Measurements from ENCODE around the gene MBNL1.
"Not testable (repeated sequence)": the region's sequence is repeated elsewhere in the genome, so short reads cannot be mapped to it uniquely, and the experiment has no call there.

Gene MBNL1

DNA sequence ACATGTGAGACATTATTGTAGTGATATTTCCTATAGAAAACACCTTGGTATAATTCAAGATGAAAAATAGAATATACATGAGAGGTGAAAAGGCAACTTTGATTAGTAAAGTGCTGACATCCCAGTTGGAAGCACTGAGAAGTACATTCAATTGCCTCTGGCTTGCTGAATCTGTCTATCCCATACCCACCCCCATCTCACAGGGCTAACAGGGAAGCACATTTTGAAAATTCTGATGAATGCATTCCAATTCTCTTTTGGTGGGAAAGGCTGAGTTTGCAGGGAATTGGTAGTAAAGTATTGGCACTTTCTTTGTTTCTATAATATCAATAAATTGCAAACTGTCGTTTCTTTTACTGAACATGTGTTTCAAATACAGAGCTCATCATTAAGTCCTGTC lies 122.9 kb downstream of the MBNL1 start:
- Histone ChIP-seq H3K27ac (ENCODE audit: low read depth, low read length) (no peak overlapping the region), H3K9ac (ENCODE audit: low read depth in 1 of 2, low read length in 2 of 2) (no peak overlapping the region), H3K4me3 (ENCODE audit: low read depth in 1 of 2, low read length in 2 of 2) (no peak overlapping the region), H3K9me3 (ENCODE audit: control insufficient read depth in 1 of 2, low read length in 2 of 2) (no peaks in the 10 kb centered on the region), H3K27me3 (ENCODE audit: control insufficient read depth in 1 of 2, insufficient read depth in 2 of 2, low read length in 2 of 2) (no peaks in the 10 kb centered on the region), H3K4me1 (ENCODE audit: control insufficient read depth in 1 of 2, insufficient read depth in 2 of 2, low read length in 2 of 2) (peaks cover 2 to 13% of the 10 kb centered on the region in 2 donors), H3K36me3 (ENCODE audit: control insufficient read depth in 1 of 2, insufficient read depth in 2 of 2, low read length in 2 of 2) (peaks cover 3 to 4% of the 10 kb centered on the region in 2 donors)

DNA sequence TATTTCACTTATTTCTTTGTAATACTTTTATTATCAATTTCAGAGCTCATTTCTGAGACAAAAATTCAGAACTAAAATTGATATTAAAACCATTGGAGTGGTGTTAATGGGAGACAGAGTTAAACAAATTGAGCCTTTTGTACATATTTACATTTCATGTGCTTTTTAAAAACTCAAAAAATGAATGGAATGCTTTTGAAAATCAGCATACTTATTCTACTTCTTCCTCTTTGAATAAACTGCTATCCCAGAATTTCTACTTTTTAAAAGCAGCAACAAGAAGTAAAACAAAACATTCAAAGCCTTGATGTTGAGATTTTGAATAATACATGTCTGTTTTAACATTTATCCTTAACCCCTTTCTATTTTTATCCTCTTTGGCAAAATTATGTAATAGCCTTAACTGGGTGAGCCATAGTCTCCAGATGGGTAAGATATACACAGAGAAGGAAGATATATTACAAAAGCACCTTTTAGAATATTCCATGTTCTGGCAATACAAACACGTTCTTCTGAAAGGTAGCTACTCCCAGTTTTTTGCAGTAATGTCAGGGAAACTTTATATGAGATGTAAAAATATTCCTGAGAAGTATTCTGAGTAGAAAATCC lies 123.6 kb downstream of the MBNL1 start:
- Histone ChIP-seq H3K36me3 (ENCODE audit: control insufficient read depth in 1 of 2, insufficient read depth in 2 of 2, low read length in 2 of 2) (peaks cover 5 to 9% of the 10 kb centered on the region in 2 donors), H3K4me3 (ENCODE audit: low read depth in 1 of 2, low read length in 2 of 2) (no peak overlapping the region), H3K9me3 (ENCODE audit: control insufficient read depth in 1 of 2, low read length in 2 of 2) (no peaks in the 10 kb centered on the region), H3K27me3 (ENCODE audit: control insufficient read depth in 1 of 2, insufficient read depth in 2 of 2, low read length in 2 of 2) (no peaks in the 10 kb centered on the region), H3K27ac (ENCODE audit: low read depth, low read length) (no peak overlapping the region), H3K4me1 (ENCODE audit: control insufficient read depth in 1 of 2, insufficient read depth in 2 of 2, low read length in 2 of 2) (peaks cover 0 to 10% of the 10 kb centered on the region in 2 donors), H3K9ac (ENCODE audit: low read depth in 1 of 2, low read length in 2 of 2) (no peak overlapping the region)

DNA sequence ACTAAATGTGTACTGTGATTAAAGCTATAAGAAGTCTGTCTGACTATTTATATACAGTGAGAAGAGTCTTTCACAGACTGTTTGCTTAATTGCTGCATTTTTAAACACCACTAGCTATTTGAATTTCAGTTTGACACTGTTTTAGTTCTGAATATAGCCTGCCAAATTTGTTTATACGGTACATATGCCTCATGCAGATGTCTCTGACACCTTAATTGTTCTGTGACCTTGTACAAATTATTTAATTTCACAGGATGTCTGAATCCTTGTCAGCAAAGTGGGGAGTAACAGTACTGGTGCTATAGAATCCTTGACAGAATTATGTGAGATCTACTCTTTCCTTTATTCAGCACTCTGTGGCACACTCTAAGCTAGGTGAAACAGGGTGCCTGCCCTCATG lies 125.5 kb downstream of the MBNL1 start:
- H3K9ac ChIP-seq (ENCODE audit: low read depth in 1 of 2, low read length in 2 of 2), result no peak overlapping the region
- no peaks in the 10 kb centered on the region for H3K9me3 ChIP-seq (ENCODE audit: control insufficient read depth in 1 of 2, low read length in 2 of 2)
- H3K4me1 ChIP-seq (ENCODE audit: control insufficient read depth in 1 of 2, insufficient read depth in 2 of 2, low read length in 2 of 2), result peaks cover 6% of the 10 kb centered on the region in 2 donors
- H3K4me3 ChIP-seq (ENCODE audit: low read depth in 1 of 2, low read length in 2 of 2), result no peak overlapping the region
- peaks cover 5 to 9% of the 10 kb centered on the region in 2 donors for H3K36me3 ChIP-seq (ENCODE audit: control insufficient read depth in 1 of 2, insufficient read depth in 2 of 2, low read length in 2 of 2)
- H3K27me3 ChIP-seq (ENCODE audit: control insufficient read depth in 1 of 2, insufficient read depth in 2 of 2, low read length in 2 of 2), result no peaks in the 10 kb centered on the region
- H3K27ac ChIP-seq (ENCODE audit: low read depth, low read length), result no peak overlapping the region

DNA sequence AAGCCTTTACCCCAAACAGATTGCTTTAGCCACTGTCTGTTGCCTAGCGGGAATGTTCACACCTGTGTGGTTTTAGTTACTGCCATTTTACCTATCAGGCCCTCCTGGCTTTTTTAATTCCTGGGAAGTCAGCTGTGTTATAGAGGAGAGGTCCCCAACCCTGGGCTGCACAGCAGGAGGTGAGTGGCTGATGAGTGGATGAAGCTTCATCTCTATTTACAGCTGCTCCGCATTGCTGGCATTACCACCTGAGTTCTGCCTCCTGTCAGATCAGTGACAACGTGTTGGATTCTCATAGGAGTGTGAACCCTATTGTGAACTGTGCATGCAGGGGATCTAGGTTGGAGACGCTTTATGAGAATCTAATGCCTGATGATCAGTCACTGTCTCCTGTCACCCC lies 127.0 kb downstream of the MBNL1 start:
- Histone ChIP-seq H3K4me3 (ENCODE audit: low read depth in 1 of 2, low read length in 2 of 2) (no peak overlapping the region), H3K36me3 (ENCODE audit: control insufficient read depth in 1 of 2, insufficient read depth in 2 of 2, low read length in 2 of 2) (peaks cover 5 to 9% of the 10 kb centered on the region in 2 donors), H3K27ac (ENCODE audit: low read depth, low read length) (no peak overlapping the region), H3K27me3 (ENCODE audit: control insufficient read depth in 1 of 2, insufficient read depth in 2 of 2, low read length in 2 of 2) (no peaks in the 10 kb centered on the region), H3K9me3 (ENCODE audit: control insufficient read depth in 1 of 2, low read length in 2 of 2) (no peaks in the 10 kb centered on the region), H3K9ac (ENCODE audit: low read depth in 1 of 2, low read length in 2 of 2) (no peak overlapping the region), H3K4me1 (ENCODE audit: control insufficient read depth in 1 of 2, insufficient read depth in 2 of 2, low read length in 2 of 2) (peaks cover 10 to 13% of the 10 kb centered on the region in 2 donors)

DNA sequence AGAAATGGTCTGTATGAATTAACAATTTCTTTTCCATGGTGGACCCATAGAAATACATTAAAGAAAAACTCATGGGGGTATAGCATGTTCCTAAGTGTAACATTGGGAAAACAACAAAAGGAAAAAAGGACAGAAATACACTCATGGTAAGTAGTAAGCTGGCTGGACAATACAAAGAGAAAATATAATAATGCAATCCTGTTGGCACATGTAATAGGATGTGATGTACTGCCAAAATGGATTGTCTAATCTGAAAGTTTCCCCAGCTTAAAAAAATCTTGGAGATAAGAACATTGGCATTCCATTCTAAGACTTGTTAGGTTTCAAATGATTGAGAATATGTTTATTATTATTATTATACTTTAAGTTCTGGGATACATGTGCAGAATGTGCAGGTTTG lies 128.1 kb downstream of the MBNL1 start:
- peaks cover 5 to 9% of the 10 kb centered on the region in 2 donors for H3K36me3 ChIP-seq (ENCODE audit: control insufficient read depth in 1 of 2, insufficient read depth in 2 of 2, low read length in 2 of 2)
- H3K27me3 ChIP-seq (ENCODE audit: control insufficient read depth in 1 of 2, insufficient read depth in 2 of 2, low read length in 2 of 2), result no peaks in the 10 kb centered on the region
- H3K9me3 ChIP-seq (ENCODE audit: control insufficient read depth in 1 of 2, low read length in 2 of 2), result no peaks in the 10 kb centered on the region
- no peak overlapping the region for H3K9ac ChIP-seq (ENCODE audit: low read depth in 1 of 2, low read length in 2 of 2)
- no peak overlapping the region for H3K27ac ChIP-seq (ENCODE audit: low read depth, low read length)
- H3K4me3 ChIP-seq (ENCODE audit: low read depth in 1 of 2, low read length in 2 of 2), result no peak overlapping the region
- peaks cover 10 to 21% of the 10 kb centered on the region in 2 donors for H3K4me1 ChIP-seq (ENCODE audit: control insufficient read depth in 1 of 2, insufficient read depth in 2 of 2, low read length in 2 of 2)

DNA sequence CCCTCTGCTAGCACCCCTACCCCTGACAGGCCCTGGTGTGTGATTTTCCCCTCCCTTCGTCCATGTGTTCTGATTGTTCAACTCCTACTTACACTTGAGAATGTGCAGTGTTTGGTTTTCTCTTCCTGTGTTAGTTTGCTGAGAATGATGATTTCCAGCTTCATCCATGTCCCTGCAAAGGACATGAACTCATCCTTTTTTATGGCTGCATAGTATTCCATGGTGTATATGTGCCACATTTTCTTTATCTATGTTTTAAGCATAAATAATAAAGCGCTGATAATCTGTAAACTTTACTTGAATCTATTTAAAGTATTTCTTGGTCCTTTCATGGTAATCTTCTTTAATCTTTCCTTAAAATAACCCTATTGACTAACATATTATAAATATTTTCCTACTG lies 128.6 kb downstream of the MBNL1 start:
- H3K4me1 ChIP-seq (ENCODE audit: control insufficient read depth in 1 of 2, insufficient read depth in 2 of 2, low read length in 2 of 2), result peaks cover 10 to 25% of the 10 kb centered on the region in 2 donors

DNA sequence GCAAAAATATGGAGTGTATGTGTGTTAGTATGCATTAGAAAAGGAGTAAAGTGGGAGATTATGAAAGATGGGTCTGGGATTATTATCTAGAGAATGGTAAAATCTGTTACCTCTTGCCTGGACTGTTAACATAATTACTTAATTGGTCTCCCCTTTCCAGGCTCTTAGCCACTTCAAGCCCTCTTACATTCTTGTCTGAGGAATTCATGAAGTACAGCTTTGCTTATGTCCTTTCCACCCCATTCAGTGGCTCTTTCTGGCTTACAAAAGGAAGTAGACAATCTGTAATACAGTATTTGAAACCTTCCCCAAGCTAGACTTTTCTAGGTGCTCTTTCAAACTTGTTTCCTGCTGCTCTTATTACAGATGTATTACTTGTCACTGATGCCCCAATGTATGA lies 129.8 kb downstream of the MBNL1 start:
- H3K9ac ChIP-seq (ENCODE audit: low read depth in 1 of 2, low read length in 2 of 2), result no peak overlapping the region
- H3K27ac ChIP-seq (ENCODE audit: low read depth, low read length), result no peak overlapping the region
- peaks cover 11 to 31% of the 10 kb centered on the region in 2 donors for H3K4me1 ChIP-seq (ENCODE audit: control insufficient read depth in 1 of 2, insufficient read depth in 2 of 2, low read length in 2 of 2)
- no peaks in the 10 kb centered on the region for H3K9me3 ChIP-seq (ENCODE audit: control insufficient read depth in 1 of 2, low read length in 2 of 2)
- no peaks in the 10 kb centered on the region for H3K27me3 ChIP-seq (ENCODE audit: control insufficient read depth in 1 of 2, insufficient read depth in 2 of 2, low read length in 2 of 2)
- H3K36me3 ChIP-seq (ENCODE audit: control insufficient read depth in 1 of 2, insufficient read depth in 2 of 2, low read length in 2 of 2), result peaks cover 5 to 9% of the 10 kb centered on the region in 2 donors
- no peak overlapping the region for H3K4me3 ChIP-seq (ENCODE audit: low read depth in 1 of 2, low read length in 2 of 2)

More for the DNA sequence above, 128.6 kb downstream of the MBNL1 start:
- not testable (repeated sequence) for H3K9ac ChIP-seq (ENCODE audit: low read depth in 1 of 2, low read length in 2 of 2); H3K27me3 ChIP-seq (ENCODE audit: control insufficient read depth in 1 of 2, insufficient read depth in 2 of 2, low read length in 2 of 2); H3K27ac ChIP-seq (ENCODE audit: low read depth, low read length); H3K4me3 ChIP-seq (ENCODE audit: low read depth in 1 of 2, low read length in 2 of 2); H3K9me3 ChIP-seq (ENCODE audit: control insufficient read depth in 1 of 2, low read length in 2 of 2); H3K36me3 ChIP-seq (ENCODE audit: control insufficient read depth in 1 of 2, insufficient read depth in 2 of 2, low read length in 2 of 2)

DNA sequence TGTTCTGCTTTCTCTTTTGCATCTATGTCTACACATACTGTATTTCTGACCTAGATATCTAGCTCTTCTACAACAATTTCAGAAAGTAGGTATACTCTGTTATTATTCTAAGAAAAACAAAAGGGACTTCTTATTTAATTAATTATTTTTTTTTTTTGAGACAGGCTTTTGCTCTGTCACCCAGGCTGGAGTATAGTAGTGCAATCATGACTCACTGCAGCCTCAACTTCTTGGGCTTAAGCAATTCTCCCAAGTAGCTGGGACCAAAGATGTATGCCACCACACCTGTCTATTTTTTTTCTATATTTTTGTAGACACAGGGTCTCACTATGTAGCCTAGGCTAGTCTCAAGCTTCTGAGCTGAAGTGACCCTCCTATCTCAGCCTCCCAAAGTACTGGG lies 130.6 kb downstream of the MBNL1 start:
- H3K27ac ChIP-seq (ENCODE audit: low read depth, low read length), result no peak overlapping the region
- H3K4me1 ChIP-seq (ENCODE audit: control insufficient read depth in 1 of 2, insufficient read depth in 2 of 2, low read length in 2 of 2), result peaks cover 16 to 34% of the 10 kb centered on the region in 2 donors
- peaks cover 5 to 9% of the 10 kb centered on the region in 2 donors for H3K36me3 ChIP-seq (ENCODE audit: control insufficient read depth in 1 of 2, insufficient read depth in 2 of 2, low read length in 2 of 2)
- H3K9me3 ChIP-seq (ENCODE audit: control insufficient read depth in 1 of 2, low read length in 2 of 2), result no peaks in the 10 kb centered on the region
- H3K27me3 ChIP-seq (ENCODE audit: control insufficient read depth in 1 of 2, insufficient read depth in 2 of 2, low read length in 2 of 2), result no peaks in the 10 kb centered on the region
- no peak overlapping the region for H3K4me3 ChIP-seq (ENCODE audit: low read depth in 1 of 2, low read length in 2 of 2)
- H3K9ac ChIP-seq (ENCODE audit: low read depth in 1 of 2, low read length in 2 of 2), result no peak overlapping the region

DNA sequence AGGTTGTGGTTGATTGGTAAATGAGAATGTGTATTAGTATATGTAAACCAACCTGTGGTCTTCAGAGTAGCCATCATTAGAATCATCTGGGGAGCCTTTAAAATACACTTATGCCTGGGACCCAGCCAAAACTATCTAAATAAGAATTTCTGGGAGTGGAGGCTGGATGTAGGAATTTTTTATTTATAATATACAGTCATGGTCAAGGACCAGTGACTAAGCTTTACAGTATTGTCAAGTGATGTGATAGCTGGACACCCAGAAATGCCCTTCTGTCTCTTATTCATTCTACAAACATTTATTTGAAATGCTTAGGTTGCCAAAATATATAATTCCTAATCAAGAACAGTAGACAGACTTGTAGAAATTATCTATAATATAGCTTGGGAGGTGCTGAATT lies 132.2 kb downstream of the MBNL1 start:
- Histone ChIP-seq H3K36me3 (ENCODE audit: control insufficient read depth in 1 of 2, insufficient read depth in 2 of 2, low read length in 2 of 2) (peaks cover 5 to 9% of the 10 kb centered on the region in 2 donors), H3K27ac (ENCODE audit: low read depth, low read length) (no peak overlapping the region), H3K4me3 (ENCODE audit: low read depth in 1 of 2, low read length in 2 of 2) (no peak overlapping the region), H3K9me3 (ENCODE audit: control insufficient read depth in 1 of 2, low read length in 2 of 2) (no peaks in the 10 kb centered on the region), H3K9ac (ENCODE audit: low read depth in 1 of 2, low read length in 2 of 2) (no peak overlapping the region), H3K27me3 (ENCODE audit: control insufficient read depth in 1 of 2, insufficient read depth in 2 of 2, low read length in 2 of 2) (no peaks in the 10 kb centered on the region), H3K4me1 (ENCODE audit: control insufficient read depth in 1 of 2, insufficient read depth in 2 of 2, low read length in 2 of 2) (peaks cover 16 to 35% of the 10 kb centered on the region in 2 donors)

DNA sequence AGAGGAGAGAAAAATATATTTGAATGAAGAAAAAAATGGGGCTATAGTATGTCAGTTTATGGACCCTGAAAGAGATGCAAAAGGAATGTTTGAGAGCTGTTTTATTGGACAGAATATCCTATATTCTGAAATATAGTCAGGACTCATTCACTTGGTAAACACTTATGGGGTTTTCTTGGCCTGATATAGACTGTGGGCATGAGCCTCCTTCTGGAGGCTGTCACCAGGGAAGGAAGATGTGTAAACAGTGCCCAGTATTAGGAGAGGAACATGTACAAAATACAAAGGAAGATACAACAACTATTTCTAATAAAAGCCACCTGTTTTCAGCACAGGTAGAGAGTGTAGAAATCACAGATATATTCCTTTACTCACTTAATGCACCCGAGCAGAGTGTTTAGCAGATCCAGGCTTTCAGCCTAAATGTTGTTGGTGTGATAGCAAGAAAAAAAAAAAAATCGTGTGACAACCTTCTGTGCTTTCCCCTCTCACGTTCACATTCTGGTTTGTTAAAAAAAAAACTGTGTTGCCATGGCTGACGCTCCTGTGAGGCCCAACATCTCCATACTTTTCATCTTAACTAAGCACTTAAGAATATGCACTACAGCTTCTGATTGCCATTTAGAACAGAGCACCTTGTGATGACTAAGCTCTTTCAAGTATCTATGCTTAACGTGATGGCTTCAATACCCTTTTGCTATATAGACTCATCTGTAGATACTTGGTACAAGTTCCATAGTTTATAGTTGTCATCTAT lies 134.1 kb downstream of the MBNL1 start:
- Histone ChIP-seq H3K36me3 (ENCODE audit: control insufficient read depth in 1 of 2, insufficient read depth in 2 of 2, low read length in 2 of 2) (no peaks in the 10 kb centered on the region), H3K9ac (ENCODE audit: low read depth in 1 of 2, low read length in 2 of 2) (no peak overlapping the region), H3K4me1 (ENCODE audit: control insufficient read depth in 1 of 2, insufficient read depth in 2 of 2, low read length in 2 of 2) (peaks cover 21 to 39% of the 10 kb centered on the region in 2 donors), H3K27me3 (ENCODE audit: control insufficient read depth in 1 of 2, insufficient read depth in 2 of 2, low read length in 2 of 2) (no peaks in the 10 kb centered on the region), H3K9me3 (ENCODE audit: control insufficient read depth in 1 of 2, low read length in 2 of 2) (no peaks in the 10 kb centered on the region), H3K27ac (ENCODE audit: low read depth, low read length) (no peak overlapping the region), H3K4me3 (ENCODE audit: low read depth in 1 of 2, low read length in 2 of 2) (no peak overlapping the region)
